Measurements from ENCODE around the gene MYO5B.

DNA sequence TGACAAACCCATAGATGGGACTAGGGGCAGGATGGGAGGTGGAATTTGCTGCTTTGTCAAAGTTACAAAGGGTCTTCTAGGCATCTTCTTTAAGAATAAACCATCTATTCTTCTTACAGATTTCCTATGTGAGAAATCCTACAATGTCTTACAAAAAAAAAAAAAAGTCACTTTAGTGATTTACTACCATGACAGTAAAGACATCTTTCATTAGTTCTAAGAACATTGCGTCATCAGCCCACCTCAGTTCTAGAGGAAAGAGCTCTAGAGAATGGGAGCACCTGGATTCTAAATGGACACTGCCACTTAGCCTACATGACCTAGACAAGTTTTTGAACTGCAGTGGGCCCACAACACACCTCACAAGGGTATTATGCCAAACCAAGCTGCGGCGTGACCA is 172.0 kb downstream of the MYO5B start:
- no peak for TF ChIP-seq RBBP5 (conservative IDR thresholded peaks at IDR 0.05)
- TF ChIP-seq CTCF (IDR thresholded peaks at IDR 0.05 in 2 of 3, conservative IDR thresholded peaks at IDR 0.05 in 1 of 3; ENCODE audit: control insufficient read depth in 2 of 3, extremely low read depth in 1 of 3, insufficient read depth in 1 of 3, low read depth in 3 of 3, low read length in 3 of 3) = no peak
- TF ChIP-seq IKZF1 (conservative IDR thresholded peaks at IDR 0.05) = no peak
- TF ChIP-seq RAD21 (IDR thresholded peaks at IDR 0.05; ENCODE audit: insufficient read depth, low read depth, low read length) = no peak
- TF ChIP-seq SMC3 (IDR thresholded peaks at IDR 0.05; ENCODE audit: borderline replicate concordance, low read length) = no peak
- TF ChIP-seq YY1 (IDR thresholded peaks at IDR 0.05; ENCODE audit: low read depth, low read length) = no peak
- TF ChIP-seq LARP7 (IDR thresholded peaks at IDR 0.05) = no peak
- TF ChIP-seq YBX1 (IDR thresholded peaks at IDR 0.05) = no peak
- no peak for TF ChIP-seq EZH2 (IDR thresholded peaks at IDR 0.05; ENCODE audit: borderline replicate concordance, control insufficient read depth, low read depth, low read length)
- TF ChIP-seq POLR2AphosphoS5 (IDR thresholded peaks at IDR 0.05; ENCODE audit: low read length) = no peak
